GM10266 (cell line): Measurements from ENCODE around the gene FOXL2NB.
A peak's percentile ranks its signal among the peaks of the same experiment; 100 is the strongest.
"Not testable (repeated sequence)": the region's sequence is repeated elsewhere in the genome, so short reads cannot be mapped to it uniquely, and the experiment has no call there.

Source experiments
- DNase-seq: peaks from one replicate; pipeline ENCODE4 v3.0.0; 2012; ENCODE audit errors: extremely low spot score
- TF ChIP-seq, protein P1 (sequence below): IDR thresholded peaks from 2 replicates; pipeline ENCODE4 v1.5.1; 2012; ENCODE audit warnings: mild to moderate bottlenecking, low read depth; ENCODE audit not compliant: control insufficient read depth, insufficient read depth; ENCODE audit errors: missing control alignments

Gene FOXL2NB

DNA sequence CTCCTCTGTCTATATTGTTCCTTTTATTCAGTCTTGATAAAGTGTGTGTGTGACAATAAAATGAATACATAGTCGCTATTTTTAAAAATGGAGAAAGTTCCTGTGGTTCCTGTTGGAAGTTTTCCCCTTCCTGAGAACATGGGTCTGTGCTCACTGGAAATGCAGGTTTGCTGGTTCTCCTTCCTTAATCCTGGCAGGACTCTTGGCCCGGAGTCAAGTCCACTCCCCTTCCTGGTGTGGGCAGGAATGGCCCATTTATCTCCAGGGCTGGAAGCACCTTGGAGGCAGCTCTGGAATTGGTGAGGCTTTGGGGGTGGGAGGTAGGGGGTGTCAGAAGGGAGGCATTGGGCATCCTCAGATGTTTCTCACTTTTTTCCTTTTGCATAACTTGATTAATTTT is 30.2 kb upstream of the FOXL2NB start:
- no peak for DNase-seq
- TF ChIP-seq, protein P1, sequence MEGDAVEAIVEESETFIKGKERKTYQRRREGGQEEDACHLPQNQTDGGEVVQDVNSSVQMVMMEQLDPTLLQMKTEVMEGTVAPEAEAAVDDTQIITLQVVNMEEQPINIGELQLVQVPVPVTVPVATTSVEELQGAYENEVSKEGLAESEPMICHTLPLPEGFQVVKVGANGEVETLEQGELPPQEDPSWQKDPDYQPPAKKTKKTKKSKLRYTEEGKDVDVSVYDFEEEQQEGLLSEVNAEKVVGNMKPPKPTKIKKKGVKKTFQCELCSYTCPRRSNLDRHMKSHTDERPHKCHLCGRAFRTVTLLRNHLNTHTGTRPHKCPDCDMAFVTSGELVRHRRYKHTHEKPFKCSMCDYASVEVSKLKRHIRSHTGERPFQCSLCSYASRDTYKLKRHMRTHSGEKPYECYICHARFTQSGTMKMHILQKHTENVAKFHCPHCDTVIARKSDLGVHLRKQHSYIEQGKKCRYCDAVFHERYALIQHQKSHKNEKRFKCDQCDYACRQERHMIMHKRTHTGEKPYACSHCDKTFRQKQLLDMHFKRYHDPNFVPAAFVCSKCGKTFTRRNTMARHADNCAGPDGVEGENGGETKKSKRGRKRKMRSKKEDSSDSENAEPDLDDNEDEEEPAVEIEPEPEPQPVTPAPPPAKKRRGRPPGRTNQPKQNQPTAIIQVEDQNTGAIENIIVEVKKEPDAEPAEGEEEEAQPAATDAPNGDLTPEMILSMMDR, result no peak

DNA sequence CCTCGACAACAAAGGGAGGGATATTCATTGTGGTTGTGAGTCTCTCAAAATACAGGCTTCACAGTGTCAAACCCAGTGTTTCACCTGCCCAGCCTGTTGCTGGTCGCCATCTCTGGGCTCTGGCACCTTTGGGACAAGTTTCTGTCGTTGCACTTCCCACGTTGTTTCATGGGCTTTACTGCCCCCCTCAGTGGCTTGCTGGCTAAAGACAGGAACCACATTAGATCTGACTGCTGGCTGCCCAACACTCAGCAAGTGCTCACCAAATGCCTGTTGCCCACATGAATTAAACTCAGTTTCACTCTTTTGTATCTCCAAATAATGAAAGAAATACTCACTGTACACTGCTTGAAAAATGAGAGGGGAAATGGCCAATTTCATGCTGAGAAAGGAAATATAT is 27.7 kb upstream of the FOXL2NB start:
- DNase-seq, result no peak
- TF ChIP-seq, protein P1, result no peak

DNA sequence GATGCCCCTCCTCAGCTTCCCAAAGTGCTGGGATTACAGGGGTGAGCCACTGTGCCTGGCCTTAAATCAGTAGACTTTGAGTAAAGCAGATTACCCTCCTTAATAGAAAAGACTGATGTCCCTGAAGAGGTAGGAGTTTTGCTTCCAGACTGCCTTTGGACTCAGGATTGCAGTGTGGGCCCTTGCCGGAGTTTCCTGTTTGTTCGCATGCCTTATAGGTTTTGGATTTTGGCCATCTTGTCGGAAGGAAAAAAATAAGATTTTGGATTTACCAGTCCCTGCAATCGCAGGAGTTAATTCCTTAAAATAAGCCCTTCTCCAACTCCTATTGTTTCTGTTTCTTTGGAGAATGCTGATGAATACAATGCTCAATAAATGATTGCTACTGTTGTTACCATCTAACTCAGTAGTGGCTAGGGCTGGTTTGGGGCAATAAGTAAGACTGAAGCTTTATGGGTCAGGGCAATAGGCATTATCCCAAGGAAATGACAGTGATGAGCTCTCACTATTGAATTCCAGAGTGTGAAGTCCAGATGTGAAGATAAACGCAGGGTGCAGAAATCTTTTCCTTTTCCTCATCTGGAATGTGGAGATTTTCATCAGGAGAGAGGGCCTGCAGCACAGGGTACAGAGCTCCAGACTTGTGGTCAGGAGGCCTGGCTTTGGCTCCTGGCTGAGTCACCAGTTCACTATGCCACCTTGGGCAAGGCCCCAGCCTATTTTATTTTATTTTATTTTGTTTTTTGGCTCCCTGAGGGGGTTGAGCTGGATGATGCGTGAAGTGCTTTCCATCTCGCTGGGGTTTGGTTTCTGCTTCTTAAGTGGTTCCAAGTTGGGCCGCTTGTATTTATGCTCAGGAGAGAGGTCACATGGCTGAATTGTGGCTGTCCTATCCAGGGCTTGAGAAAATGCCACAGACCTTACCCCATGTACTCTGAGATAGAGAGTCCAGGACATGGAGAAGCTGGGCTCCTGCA is 25.4 kb upstream of the FOXL2NB start:
- TF ChIP-seq, protein P1, result no peak
- no peak for DNase-seq

DNA sequence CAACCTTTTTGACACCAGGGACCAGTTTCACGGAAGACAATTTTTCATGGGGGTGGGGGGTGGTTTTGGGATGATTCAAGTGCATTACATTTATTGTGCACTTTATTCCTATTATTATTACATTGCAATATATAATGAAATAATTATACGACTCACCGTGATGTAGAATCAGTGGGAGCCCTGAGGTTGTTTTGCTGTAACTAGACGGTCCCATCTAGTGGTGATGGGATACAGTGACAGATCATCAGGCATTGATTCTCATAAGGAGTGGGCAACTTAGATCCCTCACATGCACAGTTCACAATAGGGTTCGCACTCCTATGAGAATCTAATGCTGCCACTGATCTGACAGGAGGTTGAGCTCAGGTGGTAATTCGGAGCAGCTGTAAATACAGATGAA is 24.6 kb upstream of the FOXL2NB start:
- not testable (repeated sequence) for DNase-seq

- TF ChIP-seq, protein P1, result peak; percentile 95
- DNase-seq, result peak; percentile 83
Observed at GRCh38 chr3:138923531-138923994, 23.5 kb upstream of the FOXL2NB start.

- TF ChIP-seq, protein P1, result no peak
- no peak for DNase-seq
Observed at GRCh38 chr3:138928727-138929372, 18.2 kb upstream of the FOXL2NB start.

- TF ChIP-seq, protein P1, result no peak
- DNase-seq, result no peak
Observed at GRCh38 chr3:138933068-138933668, 13.8 kb upstream of the FOXL2NB start.
